Measurements from ENCODE around the gene MYBPC1. TPM values are rescaled to one million over a fixed set of nuclear protein-coding genes. Genes with fewer than 3 reads are reported as not detected.

MYBPC1 gene
- total and polyA plus RNA-seq, 2 of the 13 experiments (the other 11 are each of a cell fraction or from before 2014, with no cell fraction given) = 0.31 to 0.53 TPM

DNA sequence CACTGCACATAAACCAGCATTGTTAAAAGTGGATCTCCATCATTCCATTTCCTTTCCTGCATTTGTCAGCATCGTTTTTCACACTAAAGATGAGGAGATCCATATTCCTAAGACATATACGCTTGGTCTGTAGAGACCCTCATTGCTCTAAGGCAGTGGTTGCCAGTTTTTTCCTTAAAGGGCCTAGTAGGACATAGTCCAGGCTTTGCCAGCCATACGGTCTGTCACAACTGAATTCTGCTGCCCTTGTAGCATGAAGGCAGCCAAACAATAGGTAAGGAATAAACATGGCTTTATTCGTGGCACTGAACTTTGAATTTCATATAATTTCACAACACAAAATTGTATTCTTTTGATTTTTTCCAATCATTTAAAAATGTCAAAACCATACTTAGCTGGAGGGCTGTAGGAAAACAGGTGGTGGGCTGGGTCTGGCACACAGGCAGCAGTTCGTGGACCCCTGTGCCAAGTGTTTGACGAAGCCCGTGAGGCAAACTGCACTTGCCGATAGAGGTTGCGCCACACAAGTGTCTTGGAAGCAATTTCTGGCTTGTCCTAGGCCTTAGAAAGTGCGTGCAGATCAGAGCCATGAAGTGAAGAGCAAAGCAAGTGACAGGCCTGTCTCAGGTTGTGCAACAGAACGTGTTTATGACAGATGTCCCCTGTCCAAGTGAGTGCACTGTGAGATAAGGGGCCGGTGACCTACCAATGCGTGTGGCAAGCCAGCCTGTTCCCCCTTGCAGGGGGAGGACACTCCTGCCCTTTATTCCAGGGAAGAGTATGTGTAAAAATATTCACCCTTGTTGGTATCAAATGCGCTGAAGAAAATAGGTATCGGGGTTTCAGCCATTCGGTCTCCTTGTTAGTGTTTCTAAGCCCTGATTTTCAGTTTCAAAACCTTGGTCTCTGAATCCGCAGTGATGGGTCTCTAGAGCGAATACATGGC, 101.8 kb downstream of the MYBPC1 start (continued):
- peak; percentile 47 for TF ChIP-seq POGK (CRISPR knock-in tag; conservative IDR thresholded peaks at IDR 0.05)
- TF ChIP-seq ZNF713 (CRISPR knock-in tag; IDR thresholded peaks at IDR 0.05) = no peak
- TF ChIP-seq PRPF4 (IDR thresholded peaks at IDR 0.05; ENCODE audit: low read depth, low read length, poor library complexity, severe bottlenecking) = no peak
- TF ChIP-seq HOXA9 (CRISPR knock-in tag; IDR thresholded peaks at IDR 0.05; ENCODE audit: borderline replicate concordance) = no peak
- no peak for TF ChIP-seq ZNF710 (CRISPR knock-in tag; IDR thresholded peaks at IDR 0.05; ENCODE audit: borderline replicate concordance)
- peak; percentile 79 for TF ChIP-seq FOXP4 (CRISPR knock-in tag; IDR thresholded peaks at IDR 0.05)
- TF ChIP-seq, protein P1, sequence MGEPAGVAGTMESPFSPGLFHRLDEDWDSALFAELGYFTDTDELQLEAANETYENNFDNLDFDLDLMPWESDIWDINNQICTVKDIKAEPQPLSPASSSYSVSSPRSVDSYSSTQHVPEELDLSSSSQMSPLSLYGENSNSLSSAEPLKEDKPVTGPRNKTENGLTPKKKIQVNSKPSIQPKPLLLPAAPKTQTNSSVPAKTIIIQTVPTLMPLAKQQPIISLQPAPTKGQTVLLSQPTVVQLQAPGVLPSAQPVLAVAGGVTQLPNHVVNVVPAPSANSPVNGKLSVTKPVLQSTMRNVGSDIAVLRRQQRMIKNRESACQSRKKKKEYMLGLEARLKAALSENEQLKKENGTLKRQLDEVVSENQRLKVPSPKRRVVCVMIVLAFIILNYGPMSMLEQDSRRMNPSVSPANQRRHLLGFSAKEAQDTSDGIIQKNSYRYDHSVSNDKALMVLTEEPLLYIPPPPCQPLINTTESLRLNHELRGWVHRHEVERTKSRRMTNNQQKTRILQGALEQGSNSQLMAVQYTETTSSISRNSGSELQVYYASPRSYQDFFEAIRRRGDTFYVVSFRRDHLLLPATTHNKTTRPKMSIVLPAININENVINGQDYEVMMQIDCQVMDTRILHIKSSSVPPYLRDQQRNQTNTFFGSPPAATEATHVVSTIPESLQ (CRISPR knock-in tag; conservative IDR thresholded peaks at IDR 0.05) = no peak
- no peak for TF ChIP-seq NFYB (CRISPR knock-in tag; IDR thresholded peaks at IDR 0.05)
- TF ChIP-seq ZNF329 (CRISPR knock-in tag; IDR thresholded peaks at IDR 0.05; ENCODE audit: low read depth) = no peak
- no peak for TF ChIP-seq FLYWCH1 (CRISPR knock-in tag; IDR thresholded peaks at IDR 0.05)
- TF ChIP-seq STAT5B (CRISPR knock-in tag; IDR thresholded peaks at IDR 0.05) = no peak
- peak; percentile 80 for TF ChIP-seq SALL1 (CRISPR knock-in tag; IDR thresholded peaks at IDR 0.05)
- TF ChIP-seq ZFP1 (CRISPR knock-in tag; IDR thresholded peaks at IDR 0.05) = no peak
- no peak for TF ChIP-seq DDIT3 (CRISPR knock-in tag; IDR thresholded peaks at IDR 0.05)
- no peak for TF ChIP-seq NFYC (CRISPR knock-in tag; IDR thresholded peaks at IDR 0.05)
- TF ChIP-seq PITX1 (CRISPR knock-in tag; IDR thresholded peaks at IDR 0.05) = 0 out of 2 replicates have a peak, but pooled peaks have one; percentile 3
- no peak for TF ChIP-seq RFX3 (CRISPR knock-in tag; IDR thresholded peaks at IDR 0.05)
- no peak for TF ChIP-seq ZNF557 (CRISPR knock-in tag; IDR thresholded peaks at IDR 0.05)
- TF ChIP-seq, protein P2, sequence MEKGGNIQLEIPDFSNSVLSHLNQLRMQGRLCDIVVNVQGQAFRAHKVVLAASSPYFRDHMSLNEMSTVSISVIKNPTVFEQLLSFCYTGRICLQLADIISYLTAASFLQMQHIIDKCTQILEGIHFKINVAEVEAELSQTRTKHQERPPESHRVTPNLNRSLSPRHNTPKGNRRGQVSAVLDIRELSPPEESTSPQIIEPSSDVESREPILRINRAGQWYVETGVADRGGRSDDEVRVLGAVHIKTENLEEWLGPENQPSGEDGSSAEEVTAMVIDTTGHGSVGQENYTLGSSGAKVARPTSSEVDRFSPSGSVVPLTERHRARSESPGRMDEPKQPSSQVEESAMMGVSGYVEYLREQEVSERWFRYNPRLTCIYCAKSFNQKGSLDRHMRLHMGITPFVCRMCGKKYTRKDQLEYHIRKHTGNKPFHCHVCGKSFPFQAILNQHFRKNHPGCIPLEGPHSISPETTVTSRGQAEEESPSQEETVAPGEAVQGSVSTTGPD (CRISPR knock-in tag; IDR thresholded peaks at IDR 0.05) = no peak
- TF ChIP-seq MED8 (CRISPR knock-in tag; IDR thresholded peaks at IDR 0.05; ENCODE audit: insufficient replicate concordance) = no peak
